Mesothelial cell of epicardium (in vitro differentiated cells): ENCODE measurements around the gene PRRX1. TPM values are rescaled to one million over a fixed set of nuclear protein-coding genes. Genes with fewer than 3 reads are reported as not detected.

Experiments
- DNase-seq, 2 experiments: peaks; one replicate each; pipeline ENCODE4 v3.0.0; 2021; ENCODE audit warnings: low spot score in 2 of 2; ENCODE audit not compliant: unreplicated experiment in 2 of 2
- H3K27ac Mint-ChIP-seq: 2 replicates; pipeline ENCODE4 v1.8.0; 2021; ENCODE audit warnings: mixed read lengths
- H3K27me3 Mint-ChIP-seq: 2 replicates; pipeline ENCODE4 v1.8.0; 2021; ENCODE audit warnings: low read depth, mixed read lengths
- H3K36me3 Mint-ChIP-seq: 2 replicates; pipeline ENCODE4 v1.8.0; 2021; ENCODE audit warnings: mixed read lengths
- H3K4me1 Mint-ChIP-seq: 2 replicates; pipeline ENCODE4 v1.8.0; 2021; ENCODE audit warnings: mixed read lengths
- H3K4me3 Mint-ChIP-seq: 2 replicates; pipeline ENCODE4 v1.8.0; 2021; ENCODE audit warnings: mild to moderate bottlenecking, moderate library complexity, mixed read lengths
- H3K9me3 Mint-ChIP-seq: 2 replicates; pipeline ENCODE4 v1.8.0; 2021; ENCODE audit warnings: mixed read lengths
- CTCF ChIP-seq: fragments of 200-600 bp; sonication (generic); IDR thresholded peaks from one replicate; pipeline ENCODE4 v1.5.0; 2021; ENCODE audit warnings: antibody characterized with exemption; ENCODE audit not compliant: unreplicated experiment
- total RNA-seq: library from RNA; stranded (reverse); gene quantifications from 3 replicates; pipeline ENCODE4 v1.2.1, GENCODE V29; 2021

PRRX1 gene
- total RNA-seq, 1 donor from 2014 or later, result 9.7 TPM

GRCh38 chr1:170662561-170663403, 1.1 kb upstream of the PRRX1 start:
- H3K9me3 Mint-ChIP-seq, result no peaks in the 10 kb centered on the region
- H3K4me1 Mint-ChIP-seq, result peaks cover 41% of the 10 kb centered on the region
- peak overlapping the region; percentile 74 for H3K4me3 Mint-ChIP-seq
- TF ChIP-seq CTCF, result no peak
- peaks cover 99% of the 10 kb centered on the region for H3K27me3 Mint-ChIP-seq
- H3K36me3 Mint-ChIP-seq, result peaks cover 4% of the 10 kb centered on the region
- no peak overlapping the region for H3K27ac Mint-ChIP-seq
- DNase-seq, result no peak

DNA sequence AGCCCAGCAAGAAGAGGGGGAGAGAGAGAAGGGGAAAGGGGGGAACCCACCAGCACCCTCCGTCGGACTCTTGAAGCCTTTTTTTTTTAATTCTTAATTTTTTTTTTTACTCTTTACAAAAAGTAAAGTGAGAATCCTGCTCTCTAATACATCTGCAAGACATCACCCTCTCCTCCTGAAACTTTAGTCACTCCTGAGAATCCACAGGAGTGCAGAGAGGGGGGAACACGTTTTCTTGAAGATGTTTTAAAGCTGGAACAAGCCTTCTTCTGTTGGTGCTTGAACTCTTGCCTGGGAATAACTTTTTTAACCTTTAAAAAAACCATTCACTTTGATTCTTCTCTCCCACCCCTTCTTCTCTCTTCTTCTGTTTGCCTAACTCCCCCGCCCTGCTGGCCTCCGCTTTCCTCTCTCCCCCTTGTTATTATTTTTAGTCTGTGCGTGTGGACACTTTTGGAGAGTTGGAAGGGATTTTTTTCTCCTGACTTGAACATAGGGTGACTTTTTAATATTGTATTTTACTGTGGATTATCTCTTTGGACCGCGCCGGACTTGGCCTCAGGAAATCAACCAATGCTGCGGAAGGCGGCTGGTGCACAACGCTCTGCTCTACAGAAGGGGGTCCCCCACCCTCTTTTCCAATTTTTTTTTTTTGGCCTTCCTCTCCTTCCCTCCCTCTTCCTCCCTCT, 383 bp upstream of the PRRX1 start:
- TF ChIP-seq CTCF, result no peak
- H3K4me3 Mint-ChIP-seq, result peak overlapping the region; percentile 74
- peaks cover 99% of the 10 kb centered on the region for H3K27me3 Mint-ChIP-seq
- H3K36me3 Mint-ChIP-seq, result peaks cover 4% of the 10 kb centered on the region
- DNase-seq, result no peak
- H3K27ac Mint-ChIP-seq, result peak overlapping the region; percentile 50
- H3K9me3 Mint-ChIP-seq, result no peaks in the 10 kb centered on the region
- peaks cover 47% of the 10 kb centered on the region for H3K4me1 Mint-ChIP-seq

DNA sequence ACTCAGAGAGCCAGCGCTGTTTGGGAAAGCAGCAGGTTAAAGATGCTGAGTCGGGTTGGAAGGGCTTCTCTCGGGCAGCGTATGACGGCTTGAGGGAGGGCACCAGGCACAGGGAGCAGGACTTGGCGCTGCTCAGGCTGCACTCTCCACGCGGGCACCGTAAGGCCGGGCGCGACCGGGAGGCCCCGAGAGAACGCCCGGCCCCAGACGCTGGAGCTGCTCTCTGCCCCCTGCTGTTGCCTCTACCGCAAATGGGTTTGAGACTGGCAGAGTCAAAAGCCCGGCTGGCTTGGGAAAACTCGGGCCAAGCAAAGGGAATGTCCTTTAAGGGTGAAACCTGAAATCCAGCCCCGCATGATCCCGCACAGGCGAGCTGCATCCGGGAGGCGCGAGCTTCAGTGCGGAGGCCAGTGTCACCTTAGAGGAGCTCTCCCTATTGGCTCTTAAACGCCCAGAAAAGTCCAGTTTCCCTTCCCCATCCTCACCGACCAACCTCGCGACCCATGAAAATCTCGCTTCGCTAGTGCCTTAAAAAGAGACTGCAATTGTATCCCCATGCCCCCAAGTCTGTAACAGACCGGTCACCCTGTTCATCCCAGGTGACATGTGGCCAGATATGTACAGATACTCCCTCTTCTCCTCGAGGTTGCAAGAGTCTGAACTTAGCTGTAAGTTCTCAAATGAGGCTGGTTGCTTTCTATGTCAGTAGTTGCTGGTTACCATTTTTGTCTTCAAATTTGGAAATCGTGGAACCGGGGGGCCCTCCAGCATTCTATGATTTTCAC, 1.1 kb downstream of the PRRX1 start:
- TF ChIP-seq CTCF, result no peak
- no peak for DNase-seq
- H3K4me3 Mint-ChIP-seq, result peak overlapping the region; percentile 74
- peaks cover 99% of the 10 kb centered on the region for H3K27me3 Mint-ChIP-seq
- H3K4me1 Mint-ChIP-seq, result peaks cover 52% of the 10 kb centered on the region
- H3K36me3 Mint-ChIP-seq, result peaks cover 4% of the 10 kb centered on the region
- no peak overlapping the region for H3K27ac Mint-ChIP-seq
- no peaks in the 10 kb centered on the region for H3K9me3 Mint-ChIP-seq

DNA sequence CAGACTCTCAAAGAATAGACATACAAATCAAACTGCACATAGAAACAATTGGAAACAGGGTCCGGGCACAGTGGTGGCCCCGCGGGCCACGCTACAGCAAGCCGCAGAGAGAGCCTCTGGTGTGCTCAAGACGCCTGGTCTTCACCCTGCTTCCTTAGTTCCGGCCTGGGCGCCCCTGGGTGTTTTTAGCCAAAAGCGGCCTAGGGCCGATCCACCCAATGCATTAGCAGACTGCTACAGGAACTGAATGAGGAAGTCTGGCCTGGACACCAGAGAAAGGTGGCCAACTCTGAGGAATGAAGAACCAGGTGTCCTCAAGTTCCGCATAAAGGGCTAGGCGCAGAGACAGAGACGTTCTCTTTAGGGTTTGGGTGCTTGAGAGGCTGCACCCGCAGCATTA, 1.7 kb downstream of the PRRX1 start:
- no peak for DNase-seq
- Mint-ChIP-seq H3K4me3 (peak overlapping the region; percentile 74), H3K9me3 (no peaks in the 10 kb centered on the region), H3K36me3 (peaks cover 4% of the 10 kb centered on the region), H3K27me3 (peaks cover 100% of the 10 kb centered on the region), H3K27ac (no peak overlapping the region), H3K4me1 (peaks cover 48% of the 10 kb centered on the region)
- TF ChIP-seq CTCF, result no peak

GRCh38 chr1:170666541-170667254, 2.8 kb downstream of the PRRX1 start:
- Mint-ChIP-seq H3K4me1 (peaks cover 44% of the 10 kb centered on the region), H3K9me3 (no peaks in the 10 kb centered on the region), H3K4me3 (no peak overlapping the region), H3K36me3 (peaks cover 4% of the 10 kb centered on the region), H3K27me3 (peaks cover 100% of the 10 kb centered on the region), H3K27ac (no peak overlapping the region)
- no peak for TF ChIP-seq CTCF
- no peak for DNase-seq
